Stimulated activated CD4-positive, alpha-beta T cell treated with anti-CD3 and anti-CD28 coated beads, Interleukin-4, amount 100 ng/mL, for 48 hours (primary cell): ENCODE measurements around the gene SEPHS2.
"Not testable (repeated sequence)": the region's sequence is repeated elsewhere in the genome, so short reads cannot be mapped to it uniquely, and the experiment has no call there.

Experiments
- DNase-seq, 2 donors: peaks; one replicate each; pipeline ENCODE4 v3.0.0-alpha.2; 2020; ENCODE audit warnings: low read depth in 2 of 2

The SEPHS2 gene

DNA sequence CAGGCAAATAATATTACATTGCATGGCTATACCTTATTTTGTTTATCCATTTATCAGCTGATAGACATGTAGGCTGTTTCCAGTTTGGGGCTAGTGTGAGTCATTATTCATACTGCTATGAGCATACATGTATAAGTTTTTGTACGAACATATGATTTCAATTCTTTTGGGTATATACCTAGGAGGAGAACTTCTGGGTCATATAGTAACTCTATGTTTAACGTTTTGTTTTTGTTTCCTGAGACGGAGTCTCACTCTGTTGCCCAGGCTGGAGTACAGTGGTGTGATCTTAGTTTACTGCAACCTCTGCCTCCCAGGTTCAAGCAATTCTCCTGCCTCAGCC, 24.5 kb upstream of the SEPHS2 start:
- DNase-seq: no peak

DNA sequence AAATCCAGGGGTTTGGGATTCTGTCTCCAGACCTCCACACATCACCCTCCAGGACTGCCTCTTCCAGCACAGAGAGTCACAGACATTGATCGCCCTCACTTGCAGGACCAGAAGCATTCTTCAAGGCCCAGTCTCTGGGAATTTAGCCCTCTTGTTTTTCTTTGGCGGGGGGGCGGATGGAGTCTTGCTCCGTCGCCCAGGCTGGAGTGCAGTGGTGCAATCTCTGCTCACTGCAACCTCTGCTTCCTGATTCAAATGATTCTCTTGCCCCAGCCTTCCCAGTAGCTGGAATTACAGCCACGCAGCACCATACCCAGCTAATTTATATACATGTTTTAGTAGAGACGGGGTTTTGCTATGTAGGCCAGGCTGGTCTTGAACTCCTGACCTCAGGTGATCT, 18.4 kb upstream of the SEPHS2 start:
- no peak for DNase-seq

DNA sequence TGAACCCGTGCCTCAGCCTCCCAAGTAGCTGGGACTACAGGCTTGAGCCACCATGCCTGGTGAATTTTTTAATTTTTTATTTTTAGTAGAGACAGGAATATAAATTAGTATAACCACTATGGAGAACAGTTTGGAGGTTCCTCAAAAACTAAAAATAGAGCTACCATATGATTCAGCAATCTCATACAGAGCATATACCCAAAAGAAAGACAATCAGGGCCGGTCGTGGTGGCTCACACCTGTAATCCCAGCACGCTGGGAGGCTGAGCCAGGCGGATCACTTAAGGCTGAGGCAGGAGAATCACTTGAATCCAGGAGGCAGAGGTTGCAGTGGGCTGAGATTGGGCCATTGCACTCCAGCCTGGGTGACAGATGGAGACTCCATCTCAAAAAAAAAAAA, 15.8 kb upstream of the SEPHS2 start:
- DNase-seq: not testable (repeated sequence)

DNA sequence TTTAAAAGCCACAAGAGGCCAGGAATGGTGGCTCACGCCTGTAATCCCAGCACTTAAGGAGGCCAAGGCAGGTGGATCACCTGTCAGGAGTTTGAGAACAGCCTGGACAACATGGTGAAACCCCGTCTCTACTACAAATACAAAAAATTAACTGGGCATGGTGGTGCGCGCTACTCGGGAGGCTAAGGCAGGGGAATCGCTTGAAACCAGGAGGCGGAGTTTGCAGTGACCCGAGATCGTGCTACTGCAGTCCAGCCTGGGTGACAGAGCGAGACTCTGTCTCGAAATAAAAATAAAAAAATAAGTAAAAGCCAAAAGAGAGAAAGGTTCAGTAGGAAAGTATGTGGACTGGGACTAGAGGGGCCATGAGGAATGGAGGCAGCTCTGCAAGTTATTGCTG, 13.8 kb upstream of the SEPHS2 start:
- DNase-seq: no peak

DNA sequence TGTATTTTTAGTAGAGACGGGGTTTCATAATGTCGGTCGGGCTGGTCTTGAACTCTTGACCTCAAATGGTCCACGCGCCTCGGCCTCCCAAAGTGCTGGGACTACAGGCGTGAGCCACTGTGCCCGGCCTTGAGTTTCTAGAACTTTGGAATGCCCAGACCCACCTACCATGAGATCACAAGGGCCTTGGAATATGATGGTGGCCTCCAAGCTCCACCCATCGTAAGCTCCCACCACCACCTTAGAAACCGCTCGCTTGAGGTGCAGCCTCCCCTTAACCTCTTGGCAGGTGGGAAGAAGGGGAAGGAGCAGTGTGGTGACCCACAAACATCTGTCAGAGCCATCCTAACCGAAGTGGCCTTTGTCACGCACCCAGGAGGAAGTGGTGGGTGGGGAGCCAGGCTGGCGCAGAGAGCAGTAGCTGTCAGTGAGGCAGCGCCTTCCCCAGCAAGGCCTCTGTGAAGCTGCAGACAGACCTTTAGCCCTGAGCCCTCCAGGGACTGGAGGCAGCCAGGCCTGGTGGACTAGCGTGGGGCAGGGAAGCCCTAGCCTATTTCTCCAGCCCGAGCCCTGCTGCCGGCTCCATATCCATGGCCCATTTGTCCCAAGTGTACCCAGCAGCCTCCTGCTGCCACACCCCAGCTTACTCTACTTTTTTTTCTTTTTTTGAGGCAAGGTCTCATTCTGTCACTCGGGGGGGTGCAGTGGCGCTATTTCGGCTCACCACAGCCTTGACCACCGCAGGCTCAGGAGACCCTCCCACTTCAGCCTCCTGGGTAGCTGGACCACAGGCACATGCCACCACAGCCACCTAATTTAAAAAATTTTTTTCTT, 13.1 kb upstream of the SEPHS2 start:
- peak; percentile 73 to 86 for DNase-seq

DNA sequence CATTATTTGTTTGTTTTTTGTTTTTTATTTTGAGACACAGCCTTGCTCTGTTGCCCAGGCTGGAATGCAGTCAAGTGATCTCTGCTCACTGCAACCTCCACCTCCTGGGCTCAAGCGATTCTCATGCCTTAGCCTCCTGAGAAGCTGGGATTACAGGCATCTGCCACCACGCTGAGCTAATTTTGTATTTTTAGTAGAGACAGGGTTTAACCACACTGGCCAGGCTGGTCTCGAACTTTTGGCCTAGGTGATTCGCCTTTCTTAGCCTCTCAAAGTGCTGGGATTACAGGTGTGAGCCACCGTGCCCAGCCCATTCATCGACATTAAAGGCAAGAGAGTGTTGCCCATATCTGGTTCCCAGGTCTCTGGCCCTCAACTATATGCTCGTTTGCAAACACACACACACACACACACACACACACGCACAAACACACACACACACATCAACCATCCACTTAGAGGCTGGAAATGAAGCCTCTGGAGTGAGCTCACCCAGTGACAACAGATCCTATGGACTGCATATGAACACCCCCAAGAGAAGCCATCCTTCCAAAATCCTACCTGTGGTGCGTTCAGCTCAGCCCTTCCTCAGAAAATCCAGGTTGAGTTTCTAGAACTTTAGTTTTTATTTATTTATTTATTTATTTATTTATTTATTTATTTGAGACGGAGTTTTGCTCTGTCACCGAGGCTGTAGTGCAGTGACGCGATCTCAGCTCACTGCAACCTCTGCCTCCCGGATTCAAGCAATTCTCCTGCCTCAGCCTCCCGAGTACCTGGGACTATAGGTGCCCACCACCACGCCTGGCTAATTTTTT, 12.3 kb upstream of the SEPHS2 start:
- DNase-seq: no peak

DNA sequence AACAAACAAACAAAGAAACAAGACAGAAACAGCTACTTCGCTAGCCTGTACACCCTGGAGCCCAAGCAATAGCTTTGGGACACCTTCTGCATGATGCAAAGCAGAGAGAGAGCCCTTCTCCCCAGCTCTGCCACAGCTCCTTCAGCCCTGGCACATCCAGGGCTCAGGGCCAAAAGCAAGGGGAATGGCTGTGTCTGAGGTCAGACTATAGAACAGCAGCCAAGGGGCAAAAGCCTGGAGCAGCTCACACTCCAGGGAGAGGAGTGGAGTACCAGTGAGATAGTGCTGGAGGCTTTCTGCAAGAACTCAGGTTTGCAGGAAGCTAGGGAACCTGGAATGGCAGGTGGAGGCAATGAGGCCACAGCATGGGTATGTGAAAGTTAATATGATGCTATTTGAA, 11.6 kb upstream of the SEPHS2 start:
- DNase-seq: no peak

DNA sequence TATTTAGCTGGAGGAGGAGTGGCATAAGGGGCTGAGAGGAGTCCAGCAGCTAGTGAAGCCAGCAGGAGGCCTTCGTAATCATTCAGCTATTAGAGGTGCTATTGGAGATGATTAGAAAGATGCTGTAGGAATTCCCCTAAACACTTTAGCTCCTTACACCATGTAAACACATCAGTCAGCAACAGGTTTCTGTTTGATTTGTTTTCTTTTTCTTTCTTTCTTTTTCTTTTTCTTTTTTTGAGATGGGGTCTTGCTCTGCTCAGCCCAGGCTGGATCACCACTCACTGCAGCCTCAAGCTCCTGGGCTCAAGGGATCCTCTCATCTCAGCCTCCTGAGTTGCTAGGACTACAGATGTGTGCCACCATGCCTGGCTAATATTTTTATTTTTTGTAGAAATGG, 10.6 kb upstream of the SEPHS2 start:
- DNase-seq: no peak

DNA sequence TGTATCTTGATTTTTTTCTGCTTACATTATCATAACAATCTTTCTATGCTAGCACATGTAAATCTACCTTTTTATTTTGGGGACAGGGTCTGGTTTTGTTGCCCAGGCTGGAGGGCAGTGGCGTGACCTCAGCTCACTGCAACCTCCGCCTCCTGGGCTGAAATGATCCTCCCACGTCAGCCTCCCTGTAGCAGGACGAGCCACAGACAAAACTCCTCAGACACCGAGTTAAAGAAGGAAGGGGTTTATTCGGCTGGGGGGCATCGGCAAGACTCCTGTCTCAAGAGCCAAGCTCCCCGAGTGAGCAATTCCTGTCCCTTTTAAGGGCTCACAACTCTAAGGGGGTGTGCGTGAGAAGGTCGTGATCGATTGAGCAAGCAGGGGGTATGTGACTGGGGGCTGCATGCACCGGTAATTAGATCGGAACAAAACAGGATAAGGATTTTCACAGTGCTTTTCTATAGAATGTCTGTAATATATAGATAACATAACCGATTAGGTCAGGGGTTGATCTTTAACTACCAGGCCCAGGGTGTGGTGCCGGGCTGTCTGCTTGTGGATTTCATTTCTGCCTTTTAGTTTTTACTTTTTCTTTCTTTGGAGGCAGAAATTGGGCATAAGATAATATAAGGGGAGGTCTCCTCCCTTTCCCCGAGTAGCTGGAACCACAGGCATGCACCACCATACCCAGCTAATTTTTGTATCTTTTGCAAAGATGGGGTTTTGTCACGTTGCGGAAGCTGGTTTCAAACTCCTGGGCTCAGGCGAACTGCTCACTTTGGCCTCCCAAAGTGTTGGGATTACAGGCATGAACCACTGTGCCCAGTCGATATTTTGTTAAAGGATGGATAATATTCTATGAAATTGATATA, 7.3 kb upstream of the SEPHS2 start:
- DNase-seq: not testable (repeated sequence)

DNA sequence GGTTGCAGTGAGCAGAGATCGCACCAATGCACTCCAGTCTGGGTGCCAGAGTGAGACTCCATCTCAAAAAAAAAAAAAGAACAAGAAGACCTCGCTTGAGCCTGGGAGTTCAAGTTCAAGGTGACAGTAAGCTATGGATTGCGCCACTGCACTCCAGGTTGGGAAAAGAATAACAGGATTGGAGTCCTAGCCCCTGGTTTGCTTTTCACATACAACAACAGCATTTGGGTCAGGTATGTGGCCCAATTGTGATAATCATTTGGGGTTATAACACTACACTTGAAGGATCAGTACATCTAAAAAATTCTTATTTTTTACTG, 3.4 kb upstream of the SEPHS2 start:
- no peak for DNase-seq

DNA sequence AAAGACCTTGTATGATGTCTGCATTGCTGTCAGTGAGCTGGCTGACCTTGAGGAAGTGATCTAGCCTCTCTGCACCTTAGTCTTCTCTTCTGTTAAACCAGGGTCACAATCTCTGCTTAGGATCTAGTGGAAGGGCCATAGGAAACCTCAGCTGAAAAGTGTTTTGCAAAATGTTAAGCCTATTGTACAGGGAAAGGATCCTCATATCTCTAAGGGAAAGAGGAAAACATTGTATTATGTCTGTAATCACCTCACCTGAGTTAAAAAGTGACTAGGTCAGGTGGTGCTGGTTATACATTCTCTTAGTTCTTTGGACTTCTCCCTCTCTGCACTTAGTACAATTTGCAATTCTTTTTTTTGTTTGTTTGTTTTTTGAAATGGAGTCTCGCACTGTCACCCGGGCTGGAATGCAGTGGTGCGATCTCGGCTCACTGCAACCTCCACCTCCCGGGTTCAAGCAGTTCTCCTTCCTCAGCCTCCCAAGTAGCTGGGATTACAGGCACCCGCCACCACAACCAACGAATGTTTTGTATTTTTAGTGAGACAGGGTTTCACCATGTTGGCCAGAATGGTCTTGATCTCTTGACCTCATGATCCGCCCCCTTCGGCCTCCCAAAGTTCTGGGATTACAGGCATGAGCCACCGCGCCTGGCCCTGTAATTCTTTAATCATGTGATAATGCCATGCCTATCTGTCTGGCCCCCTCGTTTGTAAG, 2.0 kb upstream of the SEPHS2 start:
- no peak for DNase-seq

DNA sequence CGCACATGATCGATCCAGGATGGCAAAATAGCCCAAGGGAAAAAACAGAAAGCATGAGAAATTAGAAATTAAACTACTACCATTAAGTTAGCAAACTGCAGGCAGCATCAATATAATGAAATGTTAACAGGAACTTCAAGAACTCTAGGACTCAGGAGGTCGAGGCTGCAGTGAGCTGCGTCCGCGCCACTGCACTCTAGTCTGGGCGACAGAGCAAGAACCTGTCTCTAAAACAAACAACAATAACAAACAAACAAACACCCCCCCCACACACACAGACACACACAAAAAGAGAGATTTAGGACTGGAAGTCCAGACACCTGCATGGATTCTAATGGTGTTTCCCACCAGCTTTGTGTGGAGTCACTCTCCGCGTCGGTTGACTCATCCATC, 525 bp upstream of the SEPHS2 start:
- DNase-seq: no peak

DNA sequence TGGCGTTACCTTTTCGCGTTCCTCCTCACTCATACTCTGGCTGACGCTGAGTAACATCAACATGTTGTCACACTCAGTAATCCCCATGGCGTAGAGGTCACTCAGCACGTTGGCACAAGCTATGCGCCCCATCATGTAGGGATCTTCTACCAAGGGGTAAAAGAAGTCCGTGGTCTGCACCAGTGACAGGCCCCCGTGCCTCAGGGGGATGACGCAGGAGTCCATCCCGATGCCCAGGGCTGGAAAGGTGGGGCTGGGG, 596 bp downstream of the SEPHS2 start:
- no peak for DNase-seq

DNA sequence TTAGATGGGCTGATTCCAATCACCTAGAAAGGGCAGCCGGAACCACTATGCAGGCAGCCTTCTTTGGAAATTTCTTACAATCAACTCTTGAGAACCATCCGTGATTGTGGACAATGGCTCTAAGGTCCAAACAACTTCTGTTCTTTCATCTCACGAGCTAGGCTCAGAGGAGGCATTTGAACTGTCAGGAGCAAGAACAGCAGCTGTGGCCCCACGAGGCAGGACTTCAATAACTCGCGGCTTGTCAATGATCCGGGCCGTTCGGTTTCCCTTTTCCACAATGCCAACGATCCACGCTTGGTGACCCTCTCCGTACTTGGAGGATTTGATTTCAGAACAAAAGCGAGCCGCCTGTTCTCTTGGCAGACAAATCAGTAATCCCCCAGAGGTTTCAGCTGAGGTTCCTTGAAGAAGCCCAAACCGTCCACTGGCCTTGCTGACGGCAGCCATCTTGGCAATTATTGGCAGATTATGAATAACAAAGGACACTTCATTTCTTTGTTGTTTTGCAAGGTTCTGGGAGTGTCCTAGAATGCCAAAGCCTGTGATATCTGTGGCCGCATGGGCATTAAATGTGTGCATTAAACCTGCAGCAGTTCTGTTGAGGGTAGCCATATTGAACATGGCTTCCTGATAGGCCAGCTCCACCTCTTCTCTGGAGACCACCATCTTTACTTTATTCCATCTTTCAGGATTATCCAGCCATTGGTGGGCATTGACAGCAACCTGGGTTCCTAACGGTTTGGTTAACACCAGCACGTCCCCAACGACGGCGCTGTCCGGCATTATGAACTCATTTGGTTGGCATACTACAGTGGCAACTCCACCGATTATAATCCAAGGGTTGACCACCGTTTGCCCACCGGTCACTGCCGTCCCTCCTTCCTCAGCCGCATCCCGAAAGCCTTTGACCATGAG, 1.2 kb downstream of the SEPHS2 start:
- no peak for DNase-seq

DNA sequence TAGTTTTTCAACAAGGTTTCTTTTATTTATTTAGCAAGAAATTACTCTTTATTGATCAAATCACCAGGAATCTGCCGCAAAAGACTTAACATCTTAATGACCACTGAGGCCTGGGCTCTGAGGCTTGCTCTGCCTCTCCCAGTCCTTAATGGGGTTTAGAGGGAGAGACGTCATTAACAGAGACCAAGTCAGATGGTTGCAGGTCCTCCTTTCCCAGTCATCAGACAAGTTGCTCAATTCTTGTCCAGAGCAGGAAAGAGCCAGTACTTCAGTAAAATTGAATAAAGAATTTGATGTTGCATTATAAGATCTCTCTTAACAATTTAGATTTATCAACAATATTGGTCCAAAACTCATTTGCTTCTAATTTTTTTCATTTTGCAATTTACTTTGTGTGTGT, 2.0 kb downstream of the SEPHS2 start:
- DNase-seq: no peak

DNA sequence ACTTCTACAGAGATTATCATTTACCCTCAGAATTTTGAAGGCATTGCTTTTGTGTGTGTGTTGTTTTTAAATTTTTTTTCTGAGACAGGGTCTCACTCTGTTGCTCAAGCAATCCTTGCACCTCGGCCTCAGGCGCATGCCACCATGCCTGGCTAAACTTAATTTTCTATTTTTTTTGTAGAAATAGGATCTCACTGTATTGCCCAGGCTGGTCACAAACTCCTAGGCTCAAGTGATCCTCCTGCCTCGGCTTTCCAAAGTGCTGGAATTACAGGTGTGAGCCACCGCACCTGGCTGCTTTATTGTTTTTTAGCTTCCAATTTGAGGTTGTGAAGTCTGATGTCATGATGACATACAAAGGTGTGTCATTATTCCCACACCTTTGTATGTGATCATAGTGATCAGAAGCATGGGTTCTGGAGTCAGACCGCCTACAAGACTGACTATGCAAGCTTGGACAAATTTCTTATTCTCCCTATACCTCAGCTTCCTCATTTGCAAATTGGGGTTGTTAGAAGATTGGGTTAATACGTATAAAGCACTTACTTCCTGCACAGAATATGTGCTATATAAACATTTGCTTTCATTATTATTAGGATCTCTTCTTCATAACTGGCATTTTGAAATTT, 5.8 kb downstream of the SEPHS2 start:
- DNase-seq: no peak

DNA sequence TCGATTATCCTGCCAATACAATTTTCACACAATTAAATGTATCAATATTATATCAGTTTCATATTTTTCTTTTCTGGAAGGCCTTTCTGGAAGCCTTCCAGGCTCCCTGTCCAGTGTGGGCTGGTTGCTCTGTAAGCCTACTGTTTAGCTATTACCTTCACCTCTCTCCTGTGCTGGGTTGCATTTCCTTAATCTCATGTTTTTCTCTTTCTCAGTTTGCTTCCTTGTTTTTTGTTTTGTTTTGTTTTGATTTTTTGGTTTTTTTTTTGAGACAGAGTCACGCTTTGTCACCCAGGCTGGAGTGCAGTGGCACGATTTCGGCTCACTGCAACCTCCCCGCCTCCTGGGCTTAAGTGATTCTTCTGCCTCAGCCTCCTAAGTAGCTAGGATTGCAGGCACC, 6.8 kb downstream of the SEPHS2 start:
- DNase-seq: no peak

DNA sequence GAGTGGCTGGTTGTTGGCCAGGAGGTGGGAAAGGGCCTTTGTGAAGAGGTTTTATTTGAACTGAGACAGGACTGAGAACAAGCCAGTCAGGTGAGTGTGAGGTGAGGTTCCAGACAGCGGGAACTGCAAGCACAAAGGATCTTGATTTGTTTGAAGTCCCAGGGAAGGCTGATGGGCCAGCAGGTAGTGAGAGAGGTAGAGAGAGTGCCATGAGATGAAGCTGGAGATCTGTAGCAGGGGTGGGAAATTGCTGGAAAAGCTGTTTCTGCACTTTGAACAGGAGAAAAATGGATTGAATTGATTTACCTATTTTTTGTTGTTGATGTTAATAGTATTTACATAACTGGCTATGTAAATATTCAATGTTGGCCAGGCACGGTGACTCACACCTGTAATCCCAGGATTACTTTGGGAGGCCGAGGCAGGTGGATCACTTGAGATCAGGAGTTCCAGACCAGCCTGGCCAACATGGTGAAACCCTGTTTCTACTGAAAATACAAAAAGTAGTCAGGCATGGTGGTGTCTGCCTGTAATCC, 8.1 kb downstream of the SEPHS2 start:
- DNase-seq: no peak

DNA sequence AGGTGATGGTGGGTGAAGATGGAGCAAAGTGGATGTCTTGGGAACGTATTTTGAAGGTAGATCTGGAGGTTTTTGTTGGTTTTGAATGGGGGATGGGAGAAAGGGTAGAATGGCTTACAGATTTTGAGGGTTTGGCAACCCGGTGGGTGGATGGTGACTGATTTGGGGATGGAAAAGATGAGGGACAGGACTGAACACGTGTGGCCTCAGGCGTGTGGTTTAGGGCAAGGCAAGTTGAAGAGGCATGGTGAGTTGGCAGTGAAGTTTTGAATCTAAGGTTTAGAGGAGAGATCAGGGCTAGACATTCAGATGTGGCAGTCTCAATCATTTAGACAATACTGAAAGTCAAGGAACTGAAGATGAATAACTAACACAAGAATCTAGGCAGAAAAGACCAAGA, 10.8 kb downstream of the SEPHS2 start:
- DNase-seq: peak; percentile 54 to 79

DNA sequence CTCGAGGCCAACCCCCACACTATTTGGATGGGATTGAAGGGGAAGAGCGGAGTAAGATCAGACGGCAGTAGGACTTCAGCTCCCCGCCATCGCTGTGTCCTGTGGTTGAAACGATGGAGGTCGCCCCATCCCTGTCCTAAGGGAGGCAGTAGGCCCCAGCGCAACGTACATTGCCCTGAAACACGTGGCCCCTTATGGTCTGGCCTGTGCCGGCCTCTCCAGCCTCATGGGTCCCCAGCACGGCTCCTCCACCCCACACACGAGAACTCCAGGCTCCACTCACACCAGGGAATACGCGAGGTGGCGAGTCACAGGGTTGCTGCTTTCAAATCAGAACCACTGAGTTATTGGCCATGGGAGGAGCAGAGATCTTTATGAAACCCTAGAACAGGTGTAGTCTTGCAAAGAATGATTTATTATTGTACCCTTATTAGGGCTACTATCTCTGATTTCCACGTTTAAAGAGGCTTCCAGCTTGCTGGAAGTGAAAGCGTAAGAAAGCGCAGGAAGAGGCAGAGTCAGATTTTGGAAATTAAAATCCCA, 15.2 kb downstream of the SEPHS2 start:
- DNase-seq: no peak
